Hypothalamus (tissue), 51 donors: ENCODE measurements around the gene TGIF1.

ENCODE experiments used
- DNase-seq, 51 donors: peaks; one replicate each; lab custom pipeline; 2025; lab: John Stamatoyannopoulos, UW

Gene TGIF1

DNA sequence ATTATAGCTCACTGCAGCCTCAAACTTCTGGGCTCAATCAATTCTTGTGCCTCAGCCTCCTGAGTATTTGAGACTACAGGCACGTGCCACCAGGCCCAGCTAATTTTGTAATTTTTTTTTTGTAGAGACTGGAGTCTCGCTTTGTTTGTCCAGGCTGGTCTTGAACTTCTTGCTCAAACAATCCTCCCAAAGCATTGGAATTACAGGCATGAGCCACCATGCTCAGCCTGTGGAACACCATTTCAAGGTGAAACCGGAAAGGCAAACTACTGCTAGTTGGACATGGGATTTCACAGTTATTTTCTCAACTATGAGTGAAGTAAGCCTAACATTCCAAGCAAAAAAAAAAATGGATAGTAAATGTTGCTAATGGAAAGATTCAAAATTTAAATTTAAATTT lies 20.9 kb upstream of the TGIF1 start:
- no peak for DNase-seq

DNA sequence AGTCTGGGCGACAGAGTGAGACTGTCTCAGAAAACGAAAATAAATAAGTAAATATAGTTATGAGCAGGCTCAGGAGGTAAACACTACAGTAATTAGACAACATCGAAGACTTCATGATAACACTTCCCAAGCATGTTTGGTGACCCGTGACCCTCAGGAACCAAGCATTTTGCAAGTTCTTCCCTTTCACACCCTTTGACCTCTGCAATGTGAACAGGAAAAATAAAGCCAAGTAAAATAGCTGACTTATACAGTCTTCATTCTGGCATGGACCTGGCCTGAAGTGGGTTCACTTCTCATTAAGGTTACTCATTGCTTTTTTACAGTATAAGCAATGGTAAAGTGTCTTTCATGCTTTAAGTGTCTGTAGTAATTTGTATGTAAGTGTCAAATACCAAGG lies 15.3 kb upstream of the TGIF1 start:
- no peak for DNase-seq

DNA sequence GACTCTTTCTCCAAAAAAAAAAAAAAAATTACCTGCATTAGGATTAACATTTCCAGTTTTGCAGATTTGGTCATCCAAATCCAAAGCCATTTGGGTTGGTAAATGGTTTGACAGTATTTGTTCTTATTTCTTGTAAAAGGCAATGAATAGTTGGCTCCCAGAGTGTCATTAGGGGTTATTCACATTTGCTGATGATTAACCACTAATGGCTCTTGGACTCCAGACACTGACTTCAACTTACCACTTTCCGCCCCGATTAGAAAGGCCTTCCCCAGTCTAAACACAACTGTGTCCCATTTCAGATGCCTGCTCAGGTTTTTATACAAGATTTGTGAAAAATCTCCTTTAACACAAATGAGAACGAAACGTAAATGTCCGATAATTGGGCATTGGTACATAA lies 9.6 kb upstream of the TGIF1 start:
- DNase-seq = no peak

DNA sequence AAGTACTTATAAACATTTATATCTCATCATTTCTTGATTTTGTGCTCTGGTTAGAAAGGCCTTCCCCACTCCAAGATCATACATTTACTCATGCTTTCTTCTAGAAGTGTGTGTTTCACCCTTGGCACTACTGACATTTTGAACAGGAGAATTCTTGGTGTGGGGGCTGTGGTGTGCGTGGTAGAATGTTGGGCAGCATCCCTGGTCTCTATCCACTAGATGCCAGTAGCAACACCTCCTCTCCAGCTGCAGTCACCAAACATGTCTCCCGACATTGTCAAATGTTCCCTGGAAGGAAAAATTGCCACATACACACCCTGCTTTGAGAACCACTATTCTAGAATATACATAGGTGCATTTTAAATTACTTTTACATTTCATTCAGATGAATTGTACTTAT lies 8.7 kb upstream of the TGIF1 start:
- peak in 16 of 51 donors; percentile 1 to 40 (median 22) for DNase-seq

DNA sequence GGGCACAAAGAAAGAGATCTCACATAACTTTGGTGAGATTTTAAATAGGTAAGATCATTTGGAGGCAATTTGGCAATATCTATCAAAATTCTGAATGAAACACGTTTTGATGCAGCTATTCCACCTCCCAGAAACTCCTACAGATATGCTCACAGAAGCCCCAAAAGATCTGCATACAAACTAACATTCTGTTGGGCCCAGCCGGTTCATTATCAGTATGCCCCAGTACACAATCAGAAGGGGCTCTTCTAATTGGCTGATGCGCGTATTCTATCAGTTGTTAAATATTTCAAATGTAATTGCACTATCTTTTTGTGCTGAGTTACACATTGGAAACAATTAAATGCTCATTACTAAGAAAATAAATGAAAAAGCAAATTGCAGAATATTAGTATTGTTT lies 7.1 kb upstream of the TGIF1 start:
- no peak for DNase-seq

DNA sequence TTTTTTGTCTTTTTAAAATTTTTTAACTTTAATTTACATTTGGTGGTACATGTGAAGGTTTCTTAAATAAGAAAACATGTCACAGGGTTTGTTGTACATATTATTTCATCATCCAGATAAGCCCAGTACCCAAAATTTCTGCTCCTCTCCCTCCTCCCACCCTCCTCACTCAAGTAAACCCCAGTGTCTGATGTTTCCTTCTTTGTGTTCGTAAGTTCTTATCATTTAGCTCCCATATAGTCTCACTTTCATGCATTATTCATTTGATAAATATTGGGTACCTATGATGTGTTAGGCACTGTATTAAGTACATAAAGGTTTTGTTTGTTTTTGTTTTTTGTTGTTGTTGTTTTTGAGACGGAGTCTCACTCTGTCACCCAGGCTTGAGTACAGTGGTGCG lies 5.7 kb upstream of the TGIF1 start:
- no peak for DNase-seq

DNA sequence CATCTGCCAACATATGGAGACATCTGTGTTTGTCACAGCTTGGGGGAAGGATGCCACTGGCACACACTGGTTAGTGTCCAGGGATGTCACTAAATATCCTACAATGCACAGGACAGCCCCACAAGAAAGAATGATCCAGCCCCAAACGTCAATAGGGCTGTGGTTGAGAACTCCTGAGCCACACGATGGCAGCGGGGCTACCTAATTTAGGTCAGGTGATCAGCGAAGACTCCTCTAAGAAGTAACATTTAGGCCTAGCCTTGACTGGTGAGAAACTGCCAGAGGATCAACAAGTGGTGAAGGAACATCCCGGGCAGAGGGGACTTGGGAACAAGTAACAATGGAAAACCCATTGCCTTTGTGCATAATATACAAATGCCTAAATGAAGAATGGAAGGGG lies 5.0 kb upstream of the TGIF1 start:
- DNase-seq = no peak

DNA sequence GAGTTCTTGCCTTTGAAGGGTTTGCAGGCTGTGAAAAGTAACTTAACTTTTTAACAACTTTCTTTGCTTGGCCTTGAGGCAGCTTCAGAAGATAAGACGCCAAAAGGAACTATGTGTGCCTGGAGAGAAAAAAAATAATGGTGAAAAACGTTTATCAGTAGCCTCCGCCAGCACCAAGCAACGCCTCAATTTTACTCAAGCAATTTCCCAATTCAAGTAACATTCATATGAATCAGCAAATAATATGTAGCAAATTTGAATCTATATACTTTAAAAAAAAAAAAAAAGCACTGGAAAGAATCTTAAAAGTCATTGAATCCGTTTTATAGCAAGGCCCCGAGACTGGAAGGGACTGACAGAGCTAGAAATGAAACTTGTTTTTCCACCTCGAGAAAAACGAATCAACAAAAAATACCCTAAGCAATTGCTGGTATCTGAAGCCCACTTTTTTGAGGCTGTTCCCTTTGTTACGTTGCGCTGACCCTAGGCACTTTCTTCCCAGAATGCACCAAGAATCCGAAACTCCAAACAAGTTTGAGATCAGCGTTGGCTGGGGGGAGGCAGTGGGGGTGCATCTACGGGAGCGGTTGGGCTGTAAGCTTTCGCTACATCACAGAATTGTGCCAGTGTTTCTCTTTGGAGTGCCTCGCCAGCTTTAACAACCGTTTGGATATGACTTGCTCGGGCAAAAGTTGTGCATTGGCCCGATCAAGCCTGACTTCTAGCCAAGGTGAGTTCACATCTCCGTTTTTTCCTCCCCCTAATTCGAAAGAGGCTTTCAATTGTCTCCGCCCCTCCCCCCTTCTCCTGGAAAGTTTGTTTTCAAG lies 2.7 kb upstream of the TGIF1 start:
- DNase-seq = peak in 25 of 51 donors; percentile 19 to 88 (median 62)

DNA sequence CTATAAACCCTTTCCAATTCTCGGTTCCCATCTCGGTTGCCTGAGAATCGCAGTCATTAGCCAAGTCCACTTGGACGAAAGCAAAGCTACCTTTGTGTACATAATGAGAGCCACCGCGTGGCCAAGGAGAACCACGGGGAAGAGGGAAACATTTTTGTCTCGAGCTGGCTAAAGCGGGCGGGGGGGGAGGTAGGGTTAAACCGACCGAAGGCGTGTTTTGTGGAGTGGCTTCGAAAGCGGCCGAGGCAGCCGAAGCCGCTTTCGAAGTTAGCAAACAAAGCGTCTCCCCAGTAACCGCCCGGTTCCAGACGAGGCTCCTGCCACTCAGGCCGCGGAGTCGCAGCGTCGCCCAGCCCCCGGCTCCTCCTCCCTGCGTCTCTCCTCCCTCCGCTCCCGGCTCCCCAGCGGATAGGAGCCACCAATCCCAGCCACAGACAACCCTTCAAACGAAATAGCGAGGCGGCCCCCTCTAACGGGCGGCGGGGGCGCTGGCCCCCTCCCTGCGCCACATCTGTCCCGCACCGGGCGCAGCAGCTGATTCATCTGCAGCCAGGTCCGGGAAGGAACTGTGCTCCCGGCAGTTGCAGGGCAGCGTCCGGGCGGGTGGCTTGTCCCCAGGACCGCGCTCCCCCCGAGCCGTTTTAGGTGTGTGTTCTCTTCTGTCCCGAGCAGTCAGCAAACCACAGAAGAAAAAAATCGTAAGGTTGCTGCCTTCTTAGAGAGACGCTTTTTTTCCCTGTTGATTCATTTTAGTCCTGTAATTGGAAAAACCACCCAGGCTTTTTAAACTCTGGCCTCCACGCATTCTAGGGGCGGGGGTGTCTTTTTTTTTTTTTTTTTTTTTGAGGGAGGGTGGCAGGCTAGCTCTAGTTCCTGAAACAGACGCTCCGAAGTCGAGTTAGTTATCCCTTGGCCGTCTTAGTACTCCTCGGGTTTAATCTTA lies 1.8 kb upstream of the TGIF1 start:
- peak; percentile 25 to 95 (median 87) for DNase-seq

DNA sequence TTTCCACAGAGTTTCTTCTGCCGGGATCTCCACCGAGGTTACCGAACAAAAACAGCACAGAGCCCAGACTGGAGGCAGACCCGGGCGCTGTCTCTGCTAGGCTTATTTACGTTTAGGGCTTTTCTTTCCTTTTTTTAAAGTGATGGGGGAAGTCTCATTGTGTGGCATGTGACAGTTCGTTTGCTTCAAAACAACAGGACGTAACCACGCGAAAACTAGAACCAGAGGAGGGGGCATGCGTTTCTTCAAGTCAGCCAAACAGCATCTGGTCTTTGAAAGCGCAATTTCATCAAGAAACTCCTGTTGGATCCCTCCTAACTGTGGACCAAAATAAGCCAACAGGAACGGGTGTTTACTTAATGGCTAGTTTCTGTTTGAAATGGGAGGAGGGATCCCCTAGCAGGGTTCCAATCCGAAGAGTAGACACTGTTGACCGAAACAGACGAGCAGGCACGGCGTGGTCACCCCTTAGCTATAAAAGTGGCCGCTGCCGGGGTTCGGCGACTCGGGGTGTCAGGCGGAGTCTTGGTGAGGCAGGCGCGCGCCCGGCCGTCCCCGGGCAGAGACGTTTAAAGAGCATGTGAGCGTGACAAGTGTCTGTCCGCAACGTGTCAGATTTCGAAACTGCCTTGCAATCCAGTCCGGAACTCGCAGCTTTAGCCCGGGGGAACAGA lies 997 bp upstream of the TGIF1 start:
- peak in 48 of 51 donors; percentile 10 to 89 (median 63) for DNase-seq

DNA sequence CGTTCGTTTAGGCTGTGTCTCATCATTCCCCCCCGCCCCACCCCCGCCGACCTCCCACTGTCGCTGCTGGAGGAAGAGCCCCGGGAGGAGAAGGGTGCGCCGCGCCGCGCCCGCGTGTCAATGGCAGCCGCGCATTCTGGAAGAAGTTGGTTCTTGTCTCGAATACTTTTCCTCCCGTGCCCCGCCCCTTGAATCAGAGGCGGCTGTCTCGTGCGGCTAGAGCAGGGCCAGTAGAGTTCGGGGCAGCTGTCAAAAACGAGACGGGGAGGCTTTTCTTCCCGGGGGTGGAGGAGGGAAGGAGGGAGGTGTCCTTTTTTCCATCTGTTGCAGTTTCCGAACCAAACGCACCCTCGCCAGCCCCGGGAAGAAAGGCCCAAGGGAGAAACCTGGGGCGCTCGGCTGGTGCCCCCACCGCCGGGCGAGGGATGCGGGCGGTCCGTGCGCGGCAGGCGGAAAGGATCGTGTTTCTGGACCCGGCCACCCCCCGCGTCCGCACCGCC lies 410 bp upstream of the TGIF1 start:
- peak in 15 of 51 donors; percentile 29 to 89 (median 61) for DNase-seq

DNA sequence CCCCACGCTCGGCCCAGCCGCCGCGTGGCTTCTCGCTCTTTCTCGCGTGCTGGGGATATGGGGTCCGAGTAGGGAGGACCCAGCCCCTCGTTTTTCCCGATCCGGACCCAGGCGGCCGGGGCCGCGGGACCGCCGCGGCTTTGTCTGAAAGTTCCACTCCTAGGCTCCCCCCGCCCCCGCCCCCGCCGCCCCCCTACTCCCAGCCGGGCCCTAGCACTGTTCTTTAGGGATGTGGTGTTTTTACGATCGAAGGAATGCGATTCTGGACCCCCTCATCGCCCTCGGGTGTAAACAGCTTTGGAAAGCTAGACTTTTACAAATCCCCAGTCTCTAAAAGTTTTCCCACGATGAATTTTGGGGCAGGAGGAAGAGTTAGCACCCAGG lies 819 bp downstream of the TGIF1 start:
- peak in 3 of 51 donors; percentile 47 to 63 (median 56) for DNase-seq

DNA sequence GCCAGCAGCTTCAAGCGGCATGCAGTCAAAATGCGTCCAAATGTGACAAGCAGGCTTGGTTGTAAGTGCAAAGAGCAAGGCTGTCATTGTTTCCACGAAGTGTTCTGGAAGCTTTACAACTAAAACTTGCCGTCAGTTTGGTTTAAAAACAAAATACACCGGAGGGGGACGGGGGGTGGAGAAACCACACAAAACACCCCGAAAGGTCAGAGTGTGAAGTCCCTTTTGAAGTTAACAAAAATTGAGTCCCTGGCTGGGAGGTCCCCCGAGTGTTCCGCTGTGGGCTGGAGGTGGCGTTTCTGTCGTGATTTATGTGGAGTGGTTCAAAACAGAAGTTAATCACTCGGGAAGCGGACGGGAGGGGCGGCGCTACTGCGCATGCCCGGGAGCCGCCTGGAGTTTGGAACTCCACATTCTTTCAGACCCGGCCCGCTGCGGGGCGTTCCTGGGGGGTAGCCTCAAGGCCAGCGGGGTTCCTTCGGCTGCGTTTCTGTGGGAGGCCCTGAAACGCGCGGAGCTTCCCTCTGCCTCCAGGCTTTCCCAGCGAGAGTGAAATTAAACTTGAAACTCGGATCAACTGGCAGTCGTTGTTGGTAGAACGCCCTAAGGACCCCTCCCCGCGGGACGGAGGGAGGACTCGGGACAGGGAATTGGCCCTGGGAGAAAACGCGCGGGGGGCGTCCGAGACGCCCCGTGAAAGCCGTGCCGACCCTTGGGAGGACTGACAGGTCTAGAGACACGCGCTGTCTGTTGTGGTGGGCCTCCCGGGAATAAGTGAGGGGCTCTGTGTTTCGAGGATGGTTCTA lies 1.4 kb downstream of the TGIF1 start:
- DNase-seq = peak; percentile 34 to 92 (median 80)

DNA sequence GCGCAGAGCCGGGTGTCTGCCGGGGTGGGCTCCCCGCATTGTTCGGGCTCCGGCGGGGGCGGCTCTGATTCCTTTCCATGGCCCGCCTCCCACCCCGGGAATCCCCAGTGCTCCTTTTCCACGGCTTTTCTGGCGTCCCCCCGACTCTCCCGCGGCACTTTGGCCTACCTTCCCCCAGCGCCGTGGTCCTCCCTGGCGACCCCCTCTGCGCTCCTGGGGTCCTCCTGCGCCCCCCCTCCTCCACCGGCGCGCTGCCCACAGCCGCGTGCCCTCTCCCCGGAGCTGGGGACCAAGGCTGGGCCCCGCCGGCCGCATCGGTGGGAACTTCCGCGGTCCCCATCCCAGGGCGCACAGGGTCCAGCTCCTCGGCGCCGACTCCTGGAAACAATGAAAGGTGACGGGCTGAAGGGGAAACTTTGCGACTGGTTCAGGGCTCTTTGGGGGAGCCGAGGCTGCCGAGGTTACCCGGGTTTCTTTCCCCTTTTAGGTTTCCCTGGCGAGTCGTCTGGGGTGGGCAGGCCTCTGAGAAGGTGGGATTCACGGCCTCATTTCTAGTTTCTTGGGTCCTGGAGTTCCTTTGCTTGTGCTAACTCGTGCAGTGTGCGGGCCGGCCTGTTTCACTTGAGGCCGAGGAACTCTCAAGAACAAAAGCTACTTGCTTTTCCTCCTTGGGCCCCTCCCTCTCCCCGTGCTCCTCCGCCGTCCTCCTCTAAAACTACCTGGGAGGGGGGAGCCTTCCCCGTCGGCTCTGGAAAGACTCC lies 2.2 kb downstream of the TGIF1 start:
- DNase-seq = peak in 33 of 51 donors; percentile 5 to 63 (median 38)

DNA sequence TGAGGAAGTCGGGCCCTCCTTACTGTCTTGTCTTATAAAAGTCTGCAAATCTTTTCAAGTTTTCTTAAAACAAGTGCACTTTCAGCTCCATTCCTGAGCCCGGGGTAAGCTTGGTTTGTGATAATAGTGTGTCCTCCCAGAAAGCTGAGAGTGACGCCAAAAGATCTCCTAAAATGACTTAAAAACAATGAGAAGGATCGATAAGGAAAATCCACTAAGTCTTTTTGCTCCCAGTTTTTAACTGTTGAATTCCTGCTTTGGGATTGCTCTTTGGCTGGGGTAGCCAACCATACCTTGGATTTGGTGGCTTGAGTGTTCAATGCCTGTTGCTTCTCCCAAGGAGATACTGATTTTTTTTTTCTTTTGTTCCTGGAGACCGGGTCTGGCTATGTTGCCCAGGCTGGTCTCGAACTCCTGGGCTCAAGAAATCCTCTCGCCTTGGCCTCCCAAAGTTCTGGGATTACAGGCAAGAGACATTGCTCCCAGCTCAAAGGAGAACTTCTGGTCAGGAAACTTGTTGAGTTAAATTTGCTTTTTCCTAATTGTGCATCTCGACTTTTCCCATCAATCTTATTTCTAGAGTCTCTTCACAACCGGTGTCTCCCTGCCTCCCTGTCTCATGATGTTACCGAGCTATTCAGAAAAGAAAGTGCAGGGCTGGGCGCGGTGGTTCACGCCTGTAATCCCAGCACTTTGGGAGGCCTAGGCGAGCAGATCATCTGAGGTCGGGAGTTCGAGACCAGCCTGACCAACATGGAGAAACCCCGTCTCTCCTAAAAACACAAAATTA lies 3.0 kb downstream of the TGIF1 start:
- no peak for DNase-seq

DNA sequence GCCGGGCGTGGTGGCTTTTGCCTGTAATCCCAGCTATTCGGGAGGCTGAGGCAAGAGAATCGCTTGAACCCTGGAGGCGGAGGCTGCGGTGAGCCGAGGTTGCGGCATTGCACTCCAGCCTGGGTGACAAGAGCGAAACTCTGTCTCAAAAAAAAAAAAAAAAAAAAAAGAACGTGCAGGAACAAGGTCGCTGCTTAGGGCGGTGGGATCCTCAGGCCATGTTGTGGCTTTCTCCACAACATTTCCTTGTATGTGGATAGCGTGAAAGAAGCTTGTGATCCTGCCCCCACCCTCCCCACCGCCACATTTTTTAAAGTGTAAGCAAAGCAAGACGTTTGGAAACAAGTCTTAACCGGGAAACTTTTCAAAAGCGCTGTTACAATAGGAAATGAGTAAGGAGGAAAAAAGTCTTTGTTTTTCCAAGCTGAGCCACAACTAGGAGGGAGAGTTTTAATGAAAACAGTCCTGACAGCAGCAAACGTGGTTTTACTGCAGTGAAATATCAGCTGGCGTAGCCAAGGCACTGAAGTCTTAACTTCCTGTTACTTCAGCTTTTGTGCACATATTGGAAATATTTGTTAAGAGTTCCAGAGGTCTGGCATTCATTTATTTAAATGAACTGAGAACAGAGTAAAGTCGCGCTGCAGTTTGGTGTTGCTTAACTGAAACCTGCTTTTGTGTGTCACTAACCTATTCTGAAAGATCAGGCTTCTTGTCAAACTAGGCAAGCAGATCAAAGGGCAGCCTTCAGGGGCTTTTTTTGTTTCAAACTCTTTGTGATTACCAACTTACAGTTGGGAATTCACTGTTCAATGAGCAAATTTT lies 3.8 kb downstream of the TGIF1 start:
- peak in 4 of 51 donors; percentile 16 to 59 (median 36) for DNase-seq

DNA sequence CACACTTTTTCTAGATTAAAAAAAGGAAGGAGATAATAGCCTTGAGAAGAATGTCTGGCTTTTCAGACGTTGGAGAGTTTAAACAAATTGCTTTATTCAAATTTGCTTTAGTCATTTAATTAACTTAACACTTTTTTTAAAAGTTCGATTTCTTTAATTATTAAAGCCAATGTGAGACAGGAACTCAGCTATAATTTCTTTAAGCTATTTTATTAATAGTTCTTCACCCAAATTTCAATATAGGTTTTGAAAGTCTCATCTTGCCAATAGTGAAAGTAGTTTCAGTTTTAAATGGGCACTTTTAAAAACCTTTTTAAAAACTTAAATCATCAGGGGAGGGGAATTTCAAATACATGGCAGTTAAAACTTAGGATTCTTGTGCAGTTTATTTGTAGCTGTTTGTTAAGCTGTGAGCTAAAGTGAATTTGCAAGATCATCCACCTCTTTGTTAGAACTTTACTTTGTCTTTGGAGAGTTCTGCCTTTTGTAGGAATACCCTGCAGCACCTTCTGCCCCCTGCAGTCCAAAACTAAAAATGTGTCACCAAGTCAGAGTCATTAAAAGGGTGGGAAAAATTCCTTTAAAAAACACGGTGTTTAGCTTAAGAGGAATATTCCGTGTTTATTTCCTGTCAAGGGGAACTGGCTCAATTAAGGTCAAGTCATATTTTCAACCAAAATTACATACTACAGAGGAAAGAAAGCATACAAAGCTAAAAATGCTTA lies 4.6 kb downstream of the TGIF1 start:
- DNase-seq = peak in 8 of 51 donors; percentile 1 to 50 (median 12)
